ENCODE measurements around the gene FAM135A. TPM values are rescaled to one million over a fixed set of nuclear protein-coding genes. Genes with fewer than 3 reads are reported as not detected.

Gene FAM135A
- 19.6 TPM for polyA plus RNA-seq (2013, experiment 1 of 2)
- 24.7 TPM for polyA plus RNA-seq (2013, experiment 2 of 2)

DNA sequence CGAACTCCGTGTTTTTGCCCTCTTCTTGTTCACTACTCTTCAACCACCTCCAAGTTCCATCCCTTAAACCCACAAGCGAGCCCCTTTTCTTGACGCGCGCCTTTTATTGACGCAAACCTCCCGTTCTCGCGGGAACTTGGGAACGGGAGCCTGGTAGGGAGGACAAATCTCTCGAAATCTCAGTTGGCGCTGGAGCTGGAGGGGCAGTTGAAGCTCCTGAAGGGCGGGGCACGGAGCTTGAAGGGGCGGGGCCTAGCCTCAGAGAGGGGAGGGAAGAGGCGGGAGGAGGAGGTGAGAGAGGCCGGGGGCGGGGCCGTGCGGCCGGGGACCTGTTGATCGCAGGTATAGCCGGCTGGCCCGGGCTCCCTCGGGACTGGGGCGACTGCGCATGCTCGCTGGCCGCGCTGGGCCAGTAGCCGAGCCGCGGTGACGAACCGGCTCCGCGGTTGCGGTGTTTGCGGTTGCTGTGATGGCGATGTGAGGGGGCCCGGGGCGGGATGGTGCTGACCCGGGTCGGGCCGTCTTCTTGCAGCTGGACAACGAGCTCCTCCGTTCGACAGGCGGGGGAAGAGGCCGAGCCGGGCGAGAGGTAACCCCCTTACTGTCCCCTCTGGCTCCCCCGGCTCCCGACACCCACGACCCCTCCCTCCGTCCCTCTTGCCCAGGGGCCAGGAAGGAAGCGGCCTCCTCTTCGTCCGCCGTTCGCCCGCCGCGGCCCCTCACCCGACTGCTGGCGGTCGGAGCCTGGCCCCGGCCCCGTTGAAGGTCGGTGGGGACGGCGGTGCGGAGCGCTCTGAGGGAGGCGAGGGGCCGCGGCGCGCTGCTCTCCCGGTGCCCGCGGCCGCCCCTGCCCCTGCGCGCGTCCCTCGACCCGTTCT is at the start of gene FAM135A:
Gene FAM135A, plus strand, starts transcription at position 395 of the 878 bp plus-strand sequence. CDS start 14,835 bp downstream, outside the sequence.
- no peaks in the 10 kb centered on the region for H3K27me3 ChIP-seq (ENCODE audit: insufficient read depth, low read length)

GRCh38 chr6:70363741-70364493 is 49.4 kb upstream of the FAM135A start:
- Histone ChIP-seq H3K4me3 (ENCODE audit: low read length) (no peak overlapping the region), H3K9me3 (ENCODE audit: insufficient read depth, low read depth, low read length) (no peaks in the 10 kb centered on the region), H3K4me1 (ENCODE audit: insufficient read depth, low read length) (no peaks in the 10 kb centered on the region), H3K27ac (ENCODE audit: low read depth, low read length) (no peak overlapping the region), H3K27me3 (ENCODE audit: insufficient read depth, low read length) (no peaks in the 10 kb centered on the region), H3K9ac (ENCODE audit: low read depth, low read length) (no peak overlapping the region), H3K36me3 (ENCODE audit: insufficient read depth, low read length) (no peaks in the 10 kb centered on the region)
- 92% methylated on average over 11 of the region's 11 CpGs for WGBS

More for the DNA sequence above, at the start of gene FAM135A:
- H3K9me3 ChIP-seq (ENCODE audit: insufficient read depth, low read depth, low read length), result no peaks in the 10 kb centered on the region
- peaks cover 12% of the 10 kb centered on the region for H3K4me1 ChIP-seq (ENCODE audit: insufficient read depth, low read length)
- peak within 1 kb of the TSS; percentile 86 for H3K27ac ChIP-seq (ENCODE audit: low read depth, low read length)
- under 1% methylated on average over 89 of the region's 89 CpGs for WGBS
- peak within 1 kb of the TSS; percentile 95 for H3K9ac ChIP-seq (ENCODE audit: low read depth, low read length)
- H3K36me3 ChIP-seq (ENCODE audit: insufficient read depth, low read length), result peaks cover 16% of the 10 kb centered on the region
- H3K4me3 ChIP-seq (ENCODE audit: low read length), result peak within 1 kb of the TSS; percentile 86

DNA sequence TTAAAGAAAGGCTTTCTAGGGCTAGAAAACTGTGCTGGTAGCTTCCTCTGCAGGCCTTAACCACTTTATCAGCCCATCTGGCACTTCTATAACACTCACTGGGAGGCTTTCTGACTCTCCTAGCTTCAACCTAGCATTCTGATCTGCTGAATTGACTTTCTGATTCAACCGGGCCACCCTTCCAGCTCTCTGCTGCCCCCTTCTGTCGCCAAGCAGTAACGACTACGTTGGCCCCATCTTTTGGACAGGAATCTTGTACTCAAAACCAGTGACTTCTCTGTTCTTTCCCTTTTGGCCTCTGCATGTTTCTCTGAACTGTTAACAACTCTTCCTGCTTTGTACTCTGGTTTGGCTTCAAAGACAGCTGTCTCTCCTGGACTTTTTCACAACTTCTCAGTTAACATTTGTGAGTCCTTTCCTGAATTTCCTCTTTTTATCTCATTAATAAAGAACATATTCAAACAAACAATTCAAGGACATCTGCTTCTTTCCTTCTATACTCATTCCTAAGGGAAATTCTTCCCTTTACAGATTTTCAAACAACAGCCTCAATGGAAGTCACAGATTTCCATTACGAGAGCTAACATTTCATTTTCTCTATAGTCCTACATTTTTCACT is 43.9 kb upstream of the FAM135A start:
- Histone ChIP-seq H3K4me3 (ENCODE audit: low read length) (no peak overlapping the region), H3K27ac (ENCODE audit: low read depth, low read length) (no peak overlapping the region), H3K9ac (ENCODE audit: low read depth, low read length) (no peak overlapping the region), H3K9me3 (ENCODE audit: insufficient read depth, low read depth, low read length) (no peaks in the 10 kb centered on the region), H3K4me1 (ENCODE audit: insufficient read depth, low read length) (no peaks in the 10 kb centered on the region), H3K36me3 (ENCODE audit: insufficient read depth, low read length) (no peaks in the 10 kb centered on the region), H3K27me3 (ENCODE audit: insufficient read depth, low read length) (no peaks in the 10 kb centered on the region)
- WGBS, result 18% methylated on average over 5 of the region's 5 CpGs

- Histone ChIP-seq H3K27me3 (ENCODE audit: insufficient read depth, low read length) (no peaks in the 10 kb centered on the region), H3K4me3 (ENCODE audit: low read length) (no peak overlapping the region), H3K9me3 (ENCODE audit: insufficient read depth, low read depth, low read length) (no peaks in the 10 kb centered on the region), H3K27ac (ENCODE audit: low read depth, low read length) (no peak overlapping the region), H3K4me1 (ENCODE audit: insufficient read depth, low read length) (no peaks in the 10 kb centered on the region), H3K36me3 (ENCODE audit: insufficient read depth, low read length) (no peaks in the 10 kb centered on the region), H3K9ac (ENCODE audit: low read depth, low read length) (no peak overlapping the region)
- WGBS, result no CpG with 5 or more reads among the region's 4 CpGs
Measured at GRCh38 chr6:70370496-70370895, 42.8 kb upstream of the FAM135A start.

- Histone ChIP-seq H3K9ac (ENCODE audit: low read depth, low read length) (no peak overlapping the region), H3K27ac (ENCODE audit: low read depth, low read length) (no peak overlapping the region)
- no CpG with 5 or more reads among the region's 1 CpG for WGBS
Measured at GRCh38 chr6:70371454-70372105, 41.7 kb upstream of the FAM135A start.

GRCh38 chr6:70375166-70375565 is 38.1 kb upstream of the FAM135A start:
- no peaks in the 10 kb centered on the region for H3K9me3 ChIP-seq (ENCODE audit: insufficient read depth, low read depth, low read length)
- no peaks in the 10 kb centered on the region for H3K27me3 ChIP-seq (ENCODE audit: insufficient read depth, low read length)
- no peak overlapping the region for H3K9ac ChIP-seq (ENCODE audit: low read depth, low read length)
- WGBS, result 90% methylated on average over 3 of the region's 3 CpGs
- no peak overlapping the region for H3K27ac ChIP-seq (ENCODE audit: low read depth, low read length)
- no peaks in the 10 kb centered on the region for H3K36me3 ChIP-seq (ENCODE audit: insufficient read depth, low read length)
- H3K4me3 ChIP-seq (ENCODE audit: low read length), result no peak overlapping the region
- H3K4me1 ChIP-seq (ENCODE audit: insufficient read depth, low read length), result no peaks in the 10 kb centered on the region

More at GRCh38 chr6:70371454-70372105, 41.7 kb upstream of the FAM135A start:
- no peaks in the 10 kb centered on the region for H3K9me3 ChIP-seq (ENCODE audit: insufficient read depth, low read depth, low read length)
- H3K4me1 ChIP-seq (ENCODE audit: insufficient read depth, low read length), result no peaks in the 10 kb centered on the region
- H3K27me3 ChIP-seq (ENCODE audit: insufficient read depth, low read length), result no peaks in the 10 kb centered on the region
- H3K4me3 ChIP-seq (ENCODE audit: low read length), result no peak overlapping the region
- H3K36me3 ChIP-seq (ENCODE audit: insufficient read depth, low read length), result no peaks in the 10 kb centered on the region

- WGBS, result 86% methylated on average over 10 of the region's 10 CpGs
- no peak overlapping the region for H3K27ac ChIP-seq (ENCODE audit: low read depth, low read length)
Measured at GRCh38 chr6:70375882-70376281, 37.4 kb upstream of the FAM135A start.

GRCh38 chr6:70376628-70377027 is 36.7 kb upstream of the FAM135A start:
- Histone ChIP-seq H3K27ac (ENCODE audit: low read depth, low read length) (no peak overlapping the region), H3K9me3 (ENCODE audit: insufficient read depth, low read depth, low read length) (no peaks in the 10 kb centered on the region)
- no CpG with 5 or more reads among the region's 1 CpG for WGBS

More at GRCh38 chr6:70375882-70376281, 37.4 kb upstream of the FAM135A start:
- Histone ChIP-seq H3K9me3 (ENCODE audit: insufficient read depth, low read depth, low read length) (no peaks in the 10 kb centered on the region), H3K4me1 (ENCODE audit: insufficient read depth, low read length) (no peaks in the 10 kb centered on the region), H3K9ac (ENCODE audit: low read depth, low read length) (no peak overlapping the region), H3K4me3 (ENCODE audit: low read length) (no peak overlapping the region), H3K36me3 (ENCODE audit: insufficient read depth, low read length) (no peaks in the 10 kb centered on the region), H3K27me3 (ENCODE audit: insufficient read depth, low read length) (no peaks in the 10 kb centered on the region)

GRCh38 chr6:70377372-70377771 is 35.9 kb upstream of the FAM135A start:
- H3K9me3 ChIP-seq (ENCODE audit: insufficient read depth, low read depth, low read length), result no peaks in the 10 kb centered on the region
- 0% methylated on average over 1 of the region's 3 CpGs for WGBS
- no peaks in the 10 kb centered on the region for H3K36me3 ChIP-seq (ENCODE audit: insufficient read depth, low read length)

More at GRCh38 chr6:70376628-70377027, 36.7 kb upstream of the FAM135A start:
- no peaks in the 10 kb centered on the region for H3K27me3 ChIP-seq (ENCODE audit: insufficient read depth, low read length)
- H3K9ac ChIP-seq (ENCODE audit: low read depth, low read length), result no peak overlapping the region
- no peaks in the 10 kb centered on the region for H3K36me3 ChIP-seq (ENCODE audit: insufficient read depth, low read length)
- H3K4me3 ChIP-seq (ENCODE audit: low read length), result no peak overlapping the region
- no peaks in the 10 kb centered on the region for H3K4me1 ChIP-seq (ENCODE audit: insufficient read depth, low read length)

DNA sequence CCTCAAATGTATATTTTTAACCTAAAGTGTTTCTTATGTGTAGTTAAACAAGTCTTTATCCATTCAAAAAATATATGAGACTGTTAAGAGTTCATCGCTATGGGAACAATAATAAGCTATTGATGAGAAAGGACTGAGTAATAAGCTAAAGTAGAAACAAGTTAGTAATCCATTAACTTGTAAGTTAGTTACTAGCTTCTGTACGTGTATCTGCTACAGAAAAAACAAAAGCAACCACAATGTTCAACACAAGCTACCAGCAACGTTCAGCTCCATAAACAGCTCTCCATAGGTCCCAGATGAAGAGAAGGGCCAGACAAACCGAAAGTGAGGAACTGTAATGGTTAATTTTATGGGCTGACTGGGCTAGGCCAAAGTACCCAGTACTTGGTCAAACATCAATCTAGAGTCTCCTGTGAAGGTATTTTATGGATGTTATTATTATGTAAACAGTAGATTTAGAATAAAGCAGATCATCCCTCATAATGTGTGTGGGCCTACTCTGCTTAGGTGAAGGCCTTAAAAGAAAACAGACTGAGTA is 33.8 kb upstream of the FAM135A start:
- no peak overlapping the region for H3K27ac ChIP-seq (ENCODE audit: low read depth, low read length)
- no peaks in the 10 kb centered on the region for H3K9me3 ChIP-seq (ENCODE audit: insufficient read depth, low read depth, low read length)
- no peak overlapping the region for H3K4me3 ChIP-seq (ENCODE audit: low read length)
- H3K27me3 ChIP-seq (ENCODE audit: insufficient read depth, low read length), result no peaks in the 10 kb centered on the region
- no peaks in the 10 kb centered on the region for H3K36me3 ChIP-seq (ENCODE audit: insufficient read depth, low read length)
- 97% methylated on average over 4 of the region's 4 CpGs for WGBS
- H3K9ac ChIP-seq (ENCODE audit: low read depth, low read length), result no peak overlapping the region
- H3K4me1 ChIP-seq (ENCODE audit: insufficient read depth, low read length), result no peaks in the 10 kb centered on the region

More at GRCh38 chr6:70377372-70377771, 35.9 kb upstream of the FAM135A start:
- Histone ChIP-seq H3K4me3 (ENCODE audit: low read length) (no peak overlapping the region), H3K4me1 (ENCODE audit: insufficient read depth, low read length) (no peaks in the 10 kb centered on the region), H3K9ac (ENCODE audit: low read depth, low read length) (no peak overlapping the region), H3K27ac (ENCODE audit: low read depth, low read length) (no peak overlapping the region), H3K27me3 (ENCODE audit: insufficient read depth, low read length) (no peaks in the 10 kb centered on the region)
